Measurements from ENCODE around the gene SRC.

Gene SRC

GRCh38 chr20:37421988-37422387 lies 76.0 kb downstream of the SRC start:
- in situ Hi-C loops (cut with MboI; ENCODE audit: low sequenced_read_pairs) = no loop called here

GRCh38 chr20:37422791-37423286 lies 76.9 kb downstream of the SRC start:
- in situ Hi-C loops (cut with MboI; ENCODE audit: low sequenced_read_pairs) = no loop called here

- in situ Hi-C loops (cut with MboI; ENCODE audit: low sequenced_read_pairs) = no loop called here
Observed at GRCh38 chr20:37423545-37423944, 77.6 kb downstream of the SRC start.

GRCh38 chr20:37424062-37424851 lies 78.3 kb downstream of the SRC start:
- in situ Hi-C loops (cut with MboI; ENCODE audit: low sequenced_read_pairs) = no loop called here

- in situ Hi-C loops (cut with MboI; ENCODE audit: low sequenced_read_pairs) = no loop called here
Observed at GRCh38 chr20:37425103-37425625, 79.2 kb downstream of the SRC start.

GRCh38 chr20:37426106-37426505 lies 80.2 kb downstream of the SRC start:
- in situ Hi-C loops (cut with MboI; ENCODE audit: low sequenced_read_pairs) = no loop called here

- in situ Hi-C loops (cut with MboI; ENCODE audit: low sequenced_read_pairs) = no loop called here
Observed at GRCh38 chr20:37426978-37427377, 81.0 kb downstream of the SRC start.

GRCh38 chr20:37430044-37430443 lies 84.1 kb downstream of the SRC start:
- in situ Hi-C loops (cut with MboI; ENCODE audit: low sequenced_read_pairs) = no loop called here

GRCh38 chr20:37430778-37431460 lies 85.0 kb downstream of the SRC start:
- in situ Hi-C loops (cut with MboI; ENCODE audit: low sequenced_read_pairs) = no loop called here

- in situ Hi-C loops (cut with MboI; ENCODE audit: low sequenced_read_pairs) = no loop called here
Observed at GRCh38 chr20:37431786-37432185, 85.8 kb downstream of the SRC start.

- in situ Hi-C loops (cut with MboI; ENCODE audit: low sequenced_read_pairs) = no loop called here
Observed at GRCh38 chr20:37432606-37433005, 86.7 kb downstream of the SRC start.

GRCh38 chr20:37435607-37436006 lies 89.7 kb downstream of the SRC start:
- in situ Hi-C loops (cut with MboI; ENCODE audit: low sequenced_read_pairs) = no loop called here

- in situ Hi-C loops (cut with MboI; ENCODE audit: low sequenced_read_pairs) = no loop called here
Observed at GRCh38 chr20:37436527-37437186, 90.7 kb downstream of the SRC start.

GRCh38 chr20:37437676-37438075 lies 91.7 kb downstream of the SRC start:
- in situ Hi-C loops (cut with MboI; ENCODE audit: low sequenced_read_pairs) = no loop called here

GRCh38 chr20:37438464-37439222 lies 92.7 kb downstream of the SRC start:
- in situ Hi-C loops (cut with MboI; ENCODE audit: low sequenced_read_pairs) = no loop called here

- in situ Hi-C loops (cut with MboI; ENCODE audit: low sequenced_read_pairs) = no loop called here
Observed at GRCh38 chr20:37439223-37439933, 93.4 kb downstream of the SRC start.

- in situ Hi-C loops (cut with MboI; ENCODE audit: low sequenced_read_pairs) = no loop called here
Observed at GRCh38 chr20:37441023-37441422, 95.1 kb downstream of the SRC start.

- in situ Hi-C loops (cut with MboI; ENCODE audit: low sequenced_read_pairs) = no loop called here
Observed at GRCh38 chr20:37442547-37442946, 96.6 kb downstream of the SRC start.

- in situ Hi-C loops (cut with MboI; ENCODE audit: low sequenced_read_pairs) = no loop called here
Observed at GRCh38 chr20:37442986-37443385, 97.0 kb downstream of the SRC start.

- in situ Hi-C loops (cut with MboI; ENCODE audit: low sequenced_read_pairs) = no loop called here
Observed at GRCh38 chr20:37443596-37443995, 97.7 kb downstream of the SRC start.
